ENCODE data around the gene XIRP2. TPM values are rescaled to one million over a fixed set of nuclear protein-coding genes. Genes with fewer than 3 reads are reported as not detected.

Gene XIRP2
- total RNA-seq, 4 donors from 2014 or later, result not detected

DNA sequence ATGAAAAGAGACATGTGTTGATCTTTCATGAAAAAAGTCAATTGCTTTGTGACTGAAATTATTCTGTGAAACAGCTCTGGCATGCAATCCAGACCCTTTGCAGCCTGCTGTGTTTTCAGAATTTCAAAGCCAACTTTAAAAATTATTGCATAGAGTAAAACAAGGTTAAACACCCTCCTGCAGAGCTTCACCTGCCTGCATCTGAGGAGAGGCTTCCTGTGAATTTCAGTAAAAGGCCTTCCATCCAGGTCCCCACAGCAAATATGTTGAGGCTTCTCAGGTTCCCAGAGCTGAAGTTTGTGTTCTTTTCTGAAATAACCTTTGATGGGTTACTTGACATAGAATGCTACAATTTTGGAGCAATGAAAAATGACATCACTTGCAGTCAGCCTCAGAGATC, 4.1 kb downstream of the XIRP2 start:
- no peak for DNase-seq (ENCODE audit: low spot score in 2 of 2)
- TF ChIP-seq EP300 (IDR thresholded peaks at IDR 0.05), result no peak
- TF ChIP-seq, protein P1, sequence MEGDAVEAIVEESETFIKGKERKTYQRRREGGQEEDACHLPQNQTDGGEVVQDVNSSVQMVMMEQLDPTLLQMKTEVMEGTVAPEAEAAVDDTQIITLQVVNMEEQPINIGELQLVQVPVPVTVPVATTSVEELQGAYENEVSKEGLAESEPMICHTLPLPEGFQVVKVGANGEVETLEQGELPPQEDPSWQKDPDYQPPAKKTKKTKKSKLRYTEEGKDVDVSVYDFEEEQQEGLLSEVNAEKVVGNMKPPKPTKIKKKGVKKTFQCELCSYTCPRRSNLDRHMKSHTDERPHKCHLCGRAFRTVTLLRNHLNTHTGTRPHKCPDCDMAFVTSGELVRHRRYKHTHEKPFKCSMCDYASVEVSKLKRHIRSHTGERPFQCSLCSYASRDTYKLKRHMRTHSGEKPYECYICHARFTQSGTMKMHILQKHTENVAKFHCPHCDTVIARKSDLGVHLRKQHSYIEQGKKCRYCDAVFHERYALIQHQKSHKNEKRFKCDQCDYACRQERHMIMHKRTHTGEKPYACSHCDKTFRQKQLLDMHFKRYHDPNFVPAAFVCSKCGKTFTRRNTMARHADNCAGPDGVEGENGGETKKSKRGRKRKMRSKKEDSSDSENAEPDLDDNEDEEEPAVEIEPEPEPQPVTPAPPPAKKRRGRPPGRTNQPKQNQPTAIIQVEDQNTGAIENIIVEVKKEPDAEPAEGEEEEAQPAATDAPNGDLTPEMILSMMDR (IDR thresholded peaks at IDR 0.05), result no peak
- TF ChIP-seq POLR2AphosphoS5 (IDR thresholded peaks at IDR 0.05), result no peak
- TF ChIP-seq POLR2A (IDR thresholded peaks at IDR 0.05), result no peak
- no peak overlapping the region for H3K27ac ChIP-seq
- H3K27me3 ChIP-seq, result no peaks in the 10 kb centered on the region
- no peaks in the 10 kb centered on the region for H3K9me3 ChIP-seq
- no peaks in the 10 kb centered on the region for H3K4me1 ChIP-seq
- H3K36me3 ChIP-seq, result no peaks in the 10 kb centered on the region
- no peak overlapping the region for H3K4me3 ChIP-seq

- no peak overlapping the region for H3K27ac ChIP-seq
- H3K36me3 ChIP-seq, result no peaks in the 10 kb centered on the region
- 59% methylated on average over 2 of the region's 2 CpGs for WGBS
- no peaks in the 10 kb centered on the region for H3K27me3 ChIP-seq
- TF ChIP-seq POLR2A (IDR thresholded peaks at IDR 0.05) (no peak), POLR2AphosphoS5 (IDR thresholded peaks at IDR 0.05) (no peak), EP300 (IDR thresholded peaks at IDR 0.05) (no peak)
- TF ChIP-seq, protein P1 (IDR thresholded peaks at IDR 0.05), result no peak
- no peaks in the 10 kb centered on the region for H3K9me3 ChIP-seq
- no peak for DNase-seq (ENCODE audit: low spot score in 2 of 2)
- H3K4me3 ChIP-seq, result no peak overlapping the region
- H3K4me1 ChIP-seq, result no peaks in the 10 kb centered on the region
Measured at GRCh38 chr2:166895243-166895642, 7.0 kb downstream of the XIRP2 start.

- H3K36me3 ChIP-seq, result no peaks in the 10 kb centered on the region
- no peak overlapping the region for H3K27ac ChIP-seq
- no peaks in the 10 kb centered on the region for H3K27me3 ChIP-seq
- no peak for DNase-seq (ENCODE audit: low spot score in 2 of 2)
- no peaks in the 10 kb centered on the region for H3K4me1 ChIP-seq
- TF ChIP-seq EP300 (IDR thresholded peaks at IDR 0.05) (no peak), POLR2A (IDR thresholded peaks at IDR 0.05) (no peak), POLR2AphosphoS5 (IDR thresholded peaks at IDR 0.05) (no peak)
- TF ChIP-seq, protein P1 (IDR thresholded peaks at IDR 0.05), result no peak
- no peaks in the 10 kb centered on the region for H3K9me3 ChIP-seq
- H3K4me3 ChIP-seq, result no peak overlapping the region
Measured at GRCh38 chr2:166897666-166898065, 9.4 kb downstream of the XIRP2 start.

GRCh38 chr2:166899676-166900075, 11.4 kb downstream of the XIRP2 start:
- DNase-seq (ENCODE audit: low spot score in 2 of 2), result no peak
- no peaks in the 10 kb centered on the region for H3K36me3 ChIP-seq
- 92% methylated on average over 5 of the region's 5 CpGs for WGBS
- H3K27ac ChIP-seq, result no peak overlapping the region
- no peaks in the 10 kb centered on the region for H3K9me3 ChIP-seq
- H3K27me3 ChIP-seq, result no peaks in the 10 kb centered on the region
- H3K4me1 ChIP-seq, result no peaks in the 10 kb centered on the region
- TF ChIP-seq, protein P1 (IDR thresholded peaks at IDR 0.05), result no peak
- TF ChIP-seq POLR2A (IDR thresholded peaks at IDR 0.05) (no peak), EP300 (IDR thresholded peaks at IDR 0.05) (no peak), POLR2AphosphoS5 (IDR thresholded peaks at IDR 0.05) (no peak)
- no peak overlapping the region for H3K4me3 ChIP-seq

GRCh38 chr2:166900700-166901099, 12.4 kb downstream of the XIRP2 start:
- DNase-seq (ENCODE audit: low spot score in 2 of 2), result no peak
- WGBS, result 81% methylated on average over 2 of the region's 2 CpGs
- H3K4me1 ChIP-seq, result no peaks in the 10 kb centered on the region
- H3K36me3 ChIP-seq, result no peaks in the 10 kb centered on the region
- H3K27me3 ChIP-seq, result no peaks in the 10 kb centered on the region
- no peak overlapping the region for H3K4me3 ChIP-seq
- TF ChIP-seq EP300 (IDR thresholded peaks at IDR 0.05), result no peak
- TF ChIP-seq POLR2AphosphoS5 (IDR thresholded peaks at IDR 0.05), result no peak
- TF ChIP-seq POLR2A (IDR thresholded peaks at IDR 0.05), result no peak
- TF ChIP-seq, protein P1 (IDR thresholded peaks at IDR 0.05), result no peak
- no peak overlapping the region for H3K27ac ChIP-seq
- H3K9me3 ChIP-seq, result no peaks in the 10 kb centered on the region
